SK-N-SH treated with all-trans-retinoic acid at 6 μM for 48 hours (cell line): ENCODE measurements around the gene TRIM66.

Source experiments
- ATAC-seq: fragments of 200-7000 bp; cut with Tn5 transposase; 3 replicates; pipeline ENCODE4 v1.9.1; 2020; ENCODE audit warnings: mild to moderate bottlenecking, moderate library complexity
- BACH2 ChIP-seq: fragments of 250-450 bp; sonication (Bioruptor Pico); IDR thresholded peaks from 2 replicates; pipeline ENCODE4 v1.9.0; 2021; ENCODE audit warnings: mild to moderate bottlenecking, borderline replicate concordance
- CSDC2 ChIP-seq: fragments of 250-450 bp; sonication (Bioruptor Pico); IDR thresholded peaks from 2 replicates; pipeline ENCODE4 v1.5.0; 2020; ENCODE audit warnings: mild to moderate bottlenecking, moderate library complexity
- ESRRG ChIP-seq: fragments of 250-450 bp; sonication (Bioruptor Pico); IDR thresholded peaks from 2 replicates; pipeline ENCODE4 v1.6.1; 2021; ENCODE audit warnings: mild to moderate bottlenecking
- ISL1 ChIP-seq: fragments of 250-450 bp; sonication (Bioruptor Pico); IDR thresholded peaks from 2 replicates; pipeline ENCODE4 v2.1.2; 2022; ENCODE audit warnings: mild to moderate bottlenecking, moderate library complexity
- OSR1 ChIP-seq: fragments of 250-450 bp; sonication (Bioruptor Pico); IDR thresholded peaks from 2 replicates; pipeline ENCODE4 v1.8.0; 2022; ENCODE audit warnings: moderate library complexity, mild to moderate bottlenecking, inconsistent platforms
- RARB ChIP-seq: fragments of 250-450 bp; sonication (Bioruptor Pico); IDR thresholded peaks from 2 replicates; pipeline ENCODE4 v1.8.0; 2021; ENCODE audit warnings: mild to moderate bottlenecking, moderate library complexity
- SNAI2 ChIP-seq: fragments of 250-450 bp; sonication (Bioruptor Pico); IDR thresholded peaks from 2 replicates; pipeline ENCODE4 v1.5.0; 2020; ENCODE audit warnings: mild to moderate bottlenecking, moderate library complexity
- TOX ChIP-seq: fragments of 250-450 bp; sonication (Bioruptor Pico); IDR thresholded peaks from 2 replicates; pipeline ENCODE4 v1.8.0; 2021; ENCODE audit warnings: mild to moderate bottlenecking, moderate library complexity, borderline replicate concordance
- TSHZ2 ChIP-seq: fragments of 250-450 bp; sonication (Bioruptor Pico); IDR thresholded peaks from 2 replicates; pipeline ENCODE4 v1.5.0; 2020; ENCODE audit warnings: mild to moderate bottlenecking, moderate library complexity
- ZC3H10 ChIP-seq: fragments of 250-450 bp; sonication (Bioruptor Pico); IDR thresholded peaks from 2 replicates; pipeline ENCODE4 v1.5.1; 2021; ENCODE audit warnings: mild to moderate bottlenecking, moderate library complexity
- ZFP3 ChIP-seq: fragments of 250-450 bp; sonication (Bioruptor Pico); IDR thresholded peaks from 2 replicates; pipeline ENCODE4 v1.5.0; 2020; ENCODE audit warnings: mild to moderate bottlenecking, moderate library complexity
- ZFP30 ChIP-seq: fragments of 450-650 bp; formaldehyde crosslinking; IDR thresholded peaks from 2 replicates; pipeline ENCODE4 v1.5.0; 2022; ENCODE audit warnings: mild to moderate bottlenecking, moderate library complexity
- ZNF565 ChIP-seq: fragments of 450-650 bp; formaldehyde crosslinking; conservative IDR thresholded peaks from 2 replicates; pipeline ENCODE4 v1.5.0; 2020; ENCODE audit warnings: low read depth, mild to moderate bottlenecking, moderate library complexity
- ZNF70 ChIP-seq: fragments of 450-650 bp; formaldehyde crosslinking; IDR thresholded peaks from 2 replicates; pipeline ENCODE4 v1.5.0; 2020; ENCODE audit warnings: mild to moderate bottlenecking, moderate library complexity
- ZNF8 ChIP-seq: fragments of 450-650 bp; formaldehyde crosslinking; IDR thresholded peaks from 2 replicates; pipeline ENCODE4 v1.5.0; 2020; ENCODE audit warnings: mild to moderate bottlenecking, moderate library complexity
- TF ChIP-seq, protein P1 (sequence below): fragments of 250-450 bp; sonication (Bioruptor Pico); IDR thresholded peaks from 2 replicates; pipeline ENCODE4 v1.5.1; 2020; ENCODE audit warnings: low read depth, mild to moderate bottlenecking, moderate library complexity
- TF ChIP-seq, protein P2 (sequence below): fragments of 250-450 bp; sonication (Bioruptor Pico); IDR thresholded peaks from 2 replicates; pipeline ENCODE4 v1.8.0; 2021; ENCODE audit warnings: low read depth, mild to moderate bottlenecking, moderate library complexity, borderline replicate concordance
- TF ChIP-seq, protein P3 (sequence below): fragments of 250-450 bp; sonication (Bioruptor Pico); IDR thresholded peaks from 2 replicates; pipeline ENCODE4 v1.5.1; 2021; ENCODE audit warnings: mild to moderate bottlenecking, moderate library complexity

TRIM66 gene

GRCh38 chr11:8577791-8578581, 104.5 kb downstream of the TRIM66 start:
- ATAC-seq: no peak
- no peak for TF ChIP-seq OSR1 (CRISPR knock-in tag)
- peak; percentile 99 for TF ChIP-seq ZNF8 (CRISPR knock-in tag)
- TF ChIP-seq, all 23 proteins: peak for 1

GRCh38 chr11:8574798-8575197, 107.7 kb downstream of the TRIM66 start:
- no peak for TF ChIP-seq OSR1 (CRISPR knock-in tag)
- TF ChIP-seq ZNF565 (CRISPR knock-in tag): no peak
- TF ChIP-seq ISL1: no peak
- TF ChIP-seq, protein P1, sequence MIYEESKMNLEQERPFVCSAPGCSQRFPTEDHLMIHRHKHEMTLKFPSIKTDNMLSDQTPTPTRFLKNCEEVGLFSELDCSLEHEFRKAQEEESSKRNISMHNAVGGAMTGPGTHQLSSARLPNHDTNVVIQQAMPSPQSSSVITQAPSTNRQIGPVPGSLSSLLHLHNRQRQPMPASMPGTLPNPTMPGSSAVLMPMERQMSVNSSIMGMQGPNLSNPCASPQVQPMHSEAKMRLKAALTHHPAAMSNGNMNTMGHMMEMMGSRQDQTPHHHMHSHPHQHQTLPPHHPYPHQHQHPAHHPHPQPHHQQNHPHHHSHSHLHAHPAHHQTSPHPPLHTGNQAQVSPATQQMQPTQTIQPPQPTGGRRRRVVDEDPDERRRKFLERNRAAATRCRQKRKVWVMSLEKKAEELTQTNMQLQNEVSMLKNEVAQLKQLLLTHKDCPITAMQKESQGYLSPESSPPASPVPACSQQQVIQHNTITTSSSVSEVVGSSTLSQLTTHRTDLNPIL (CRISPR knock-in tag): no peak
- TF ChIP-seq CSDC2 (CRISPR knock-in tag): no peak
- no peak for TF ChIP-seq ZFP3 (CRISPR knock-in tag)
- TF ChIP-seq, protein P2, sequence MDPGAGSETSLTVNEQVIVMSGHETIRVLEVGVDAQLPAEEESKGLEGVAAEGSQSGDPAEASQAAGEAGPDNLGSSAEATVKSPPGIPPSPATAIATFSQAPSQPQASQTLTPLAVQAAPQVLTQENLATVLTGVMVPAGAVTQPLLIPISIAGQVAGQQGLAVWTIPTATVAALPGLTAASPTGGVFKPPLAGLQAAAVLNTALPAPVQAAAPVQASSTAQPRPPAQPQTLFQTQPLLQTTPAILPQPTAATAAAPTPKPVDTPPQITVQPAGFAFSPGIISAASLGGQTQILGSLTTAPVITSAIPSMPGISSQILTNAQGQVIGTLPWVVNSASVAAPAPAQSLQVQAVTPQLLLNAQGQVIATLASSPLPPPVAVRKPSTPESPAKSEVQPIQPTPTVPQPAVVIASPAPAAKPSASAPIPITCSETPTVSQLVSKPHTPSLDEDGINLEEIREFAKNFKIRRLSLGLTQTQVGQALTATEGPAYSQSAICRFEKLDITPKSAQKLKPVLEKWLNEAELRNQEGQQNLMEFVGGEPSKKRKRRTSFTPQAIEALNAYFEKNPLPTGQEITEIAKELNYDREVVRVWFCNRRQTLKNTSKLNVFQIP: no peak
- TF ChIP-seq ZFP30 (CRISPR knock-in tag): no peak
- no peak for TF ChIP-seq RARB
- TF ChIP-seq ZNF8 (CRISPR knock-in tag): no peak
- TF ChIP-seq TSHZ2 (CRISPR knock-in tag): no peak
- TF ChIP-seq ZC3H10 (CRISPR knock-in tag): no peak
- TF ChIP-seq BACH2: no peak
- TF ChIP-seq ESRRG: no peak
- no peak for TF ChIP-seq TOX
- TF ChIP-seq ZNF70 (CRISPR knock-in tag): no peak
- TF ChIP-seq, all 23 proteins: peak for 0
- ATAC-seq: no peak

DNA sequence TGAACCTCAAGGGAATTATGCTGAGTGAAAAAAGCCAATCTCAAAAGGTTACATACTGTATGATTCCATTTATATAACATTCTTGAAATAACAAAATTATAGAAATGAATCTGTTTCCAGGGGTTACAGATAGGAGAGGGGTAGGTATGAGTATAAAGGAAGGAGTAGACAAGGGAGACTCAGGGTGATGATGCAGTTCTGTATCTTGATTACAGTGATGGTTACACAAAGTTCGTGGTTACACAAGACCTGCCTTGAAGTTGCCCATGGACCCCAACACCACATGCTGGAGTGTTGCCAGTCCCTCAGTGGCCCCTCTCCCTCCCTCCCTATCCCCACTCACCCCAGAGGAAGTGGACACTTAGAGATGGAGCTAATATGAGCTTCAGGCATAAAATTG, 108.7 kb downstream of the TRIM66 start:
- no peak for ATAC-seq
- no peak for TF ChIP-seq SNAI2
- TF ChIP-seq, protein P3, sequence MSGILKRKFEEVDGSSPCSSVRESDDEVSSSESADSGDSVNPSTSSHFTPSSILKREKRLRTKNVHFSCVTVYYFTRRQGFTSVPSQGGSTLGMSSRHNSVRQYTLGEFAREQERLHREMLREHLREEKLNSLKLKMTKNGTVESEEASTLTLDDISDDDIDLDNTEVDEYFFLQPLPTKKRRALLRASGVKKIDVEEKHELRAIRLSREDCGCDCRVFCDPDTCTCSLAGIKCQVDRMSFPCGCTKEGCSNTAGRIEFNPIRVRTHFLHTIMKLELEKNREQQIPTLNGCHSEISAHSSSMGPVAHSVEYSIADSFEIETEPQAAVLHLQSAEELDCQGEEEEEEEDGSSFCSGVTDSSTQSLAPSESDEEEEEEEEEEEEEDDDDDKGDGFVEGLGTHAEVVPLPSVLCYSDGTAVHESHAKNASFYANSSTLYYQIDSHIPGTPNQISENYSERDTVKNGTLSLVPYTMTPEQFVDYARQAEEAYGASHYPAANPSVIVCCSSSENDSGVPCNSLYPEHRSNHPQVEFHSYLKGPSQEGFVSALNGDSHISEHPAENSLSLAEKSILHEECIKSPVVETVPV (CRISPR knock-in tag): no peak
- TF ChIP-seq ESRRG: no peak
- no peak for TF ChIP-seq TSHZ2 (CRISPR knock-in tag)
- no peak for TF ChIP-seq ZFP30 (CRISPR knock-in tag)
- TF ChIP-seq, protein P2: no peak
- no peak for TF ChIP-seq ISL1
- TF ChIP-seq BACH2: no peak
